GM12864 (cell line): ENCODE measurements around the gene JCAD.

Source experiments
- DNase-seq: peaks from one replicate; pipeline ENCODE4 v3.0.0-alpha.2; 2011; ENCODE audit warnings: low read depth
- H3K4me3 ChIP-seq: 2 replicates; pipeline ENCODE4 v1.5.1; 2011; ENCODE audit warnings: mild to moderate bottlenecking, low read depth, low read length, control low read depth
- TF ChIP-seq, protein P1 (sequence below): IDR thresholded peaks from 2 replicates; pipeline ENCODE4 v1.5.1; 2011; ENCODE audit warnings: low read depth, mild to moderate bottlenecking, moderate library complexity, low read length, control low read depth, inconsistent platforms; ENCODE audit errors: missing control alignments

Gene JCAD

DNA sequence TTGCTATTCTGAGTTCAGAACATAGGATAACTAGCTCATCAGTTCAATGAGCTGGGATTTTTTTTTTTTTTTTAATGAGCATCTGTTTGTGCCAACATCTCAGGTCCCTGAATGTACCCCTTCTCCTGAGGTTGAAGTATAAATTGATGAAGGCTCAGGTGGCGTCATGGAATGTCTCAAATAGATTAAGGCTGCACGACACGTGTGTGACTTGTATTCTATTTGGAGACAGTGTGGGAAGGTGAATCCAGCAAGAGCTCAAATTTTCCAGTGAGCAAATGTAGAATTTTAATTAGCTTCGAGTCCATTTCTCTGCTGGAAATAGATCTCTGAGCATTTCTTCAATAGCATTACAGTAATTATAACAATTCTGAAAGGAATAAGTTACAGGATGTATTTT lies 37.2 kb upstream of the JCAD start:
- TF ChIP-seq, protein P1, sequence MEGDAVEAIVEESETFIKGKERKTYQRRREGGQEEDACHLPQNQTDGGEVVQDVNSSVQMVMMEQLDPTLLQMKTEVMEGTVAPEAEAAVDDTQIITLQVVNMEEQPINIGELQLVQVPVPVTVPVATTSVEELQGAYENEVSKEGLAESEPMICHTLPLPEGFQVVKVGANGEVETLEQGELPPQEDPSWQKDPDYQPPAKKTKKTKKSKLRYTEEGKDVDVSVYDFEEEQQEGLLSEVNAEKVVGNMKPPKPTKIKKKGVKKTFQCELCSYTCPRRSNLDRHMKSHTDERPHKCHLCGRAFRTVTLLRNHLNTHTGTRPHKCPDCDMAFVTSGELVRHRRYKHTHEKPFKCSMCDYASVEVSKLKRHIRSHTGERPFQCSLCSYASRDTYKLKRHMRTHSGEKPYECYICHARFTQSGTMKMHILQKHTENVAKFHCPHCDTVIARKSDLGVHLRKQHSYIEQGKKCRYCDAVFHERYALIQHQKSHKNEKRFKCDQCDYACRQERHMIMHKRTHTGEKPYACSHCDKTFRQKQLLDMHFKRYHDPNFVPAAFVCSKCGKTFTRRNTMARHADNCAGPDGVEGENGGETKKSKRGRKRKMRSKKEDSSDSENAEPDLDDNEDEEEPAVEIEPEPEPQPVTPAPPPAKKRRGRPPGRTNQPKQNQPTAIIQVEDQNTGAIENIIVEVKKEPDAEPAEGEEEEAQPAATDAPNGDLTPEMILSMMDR, result no peak
- H3K4me3 ChIP-seq, result no peak overlapping the region
- DNase-seq, result no peak

DNA sequence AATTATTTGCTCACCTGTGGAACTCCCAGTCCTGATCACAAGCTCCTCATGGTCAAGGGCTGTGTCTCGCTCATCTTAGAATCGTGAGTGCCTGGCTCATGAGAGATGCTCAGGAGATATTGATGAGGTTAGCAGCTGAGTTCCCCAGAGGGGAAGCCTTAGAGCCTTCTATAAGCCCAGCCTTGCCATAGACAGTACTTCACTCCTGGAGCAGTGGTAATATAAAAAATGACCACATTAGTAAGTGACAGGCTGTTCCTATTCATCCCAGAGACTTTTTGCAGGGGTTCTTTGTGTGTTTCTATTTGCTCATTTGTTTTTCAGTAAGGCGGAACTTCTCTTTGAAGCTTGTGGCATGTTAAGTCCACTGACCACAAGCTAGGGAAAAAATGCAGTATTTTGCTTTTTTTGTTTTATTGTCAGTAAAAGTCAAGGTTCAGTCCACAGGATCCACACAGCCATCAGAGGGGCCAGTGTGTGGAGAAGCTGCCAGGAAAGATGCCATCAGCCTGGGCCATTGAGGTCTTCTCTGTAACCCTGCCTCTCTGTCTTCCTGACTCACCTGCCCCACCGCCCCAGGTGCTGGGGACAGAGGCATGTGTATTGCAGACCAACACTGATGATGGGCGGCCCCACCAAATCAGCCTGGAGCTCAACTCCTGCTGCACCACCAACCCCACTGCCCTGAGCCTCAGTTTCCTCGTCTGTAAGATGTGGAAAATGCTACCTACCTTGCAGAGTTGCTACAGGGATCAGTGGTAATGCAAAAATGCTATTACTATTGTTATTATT lies 36.4 kb upstream of the JCAD start:
- TF ChIP-seq, protein P1, result no peak
- DNase-seq, result no peak
- no peak overlapping the region for H3K4me3 ChIP-seq

DNA sequence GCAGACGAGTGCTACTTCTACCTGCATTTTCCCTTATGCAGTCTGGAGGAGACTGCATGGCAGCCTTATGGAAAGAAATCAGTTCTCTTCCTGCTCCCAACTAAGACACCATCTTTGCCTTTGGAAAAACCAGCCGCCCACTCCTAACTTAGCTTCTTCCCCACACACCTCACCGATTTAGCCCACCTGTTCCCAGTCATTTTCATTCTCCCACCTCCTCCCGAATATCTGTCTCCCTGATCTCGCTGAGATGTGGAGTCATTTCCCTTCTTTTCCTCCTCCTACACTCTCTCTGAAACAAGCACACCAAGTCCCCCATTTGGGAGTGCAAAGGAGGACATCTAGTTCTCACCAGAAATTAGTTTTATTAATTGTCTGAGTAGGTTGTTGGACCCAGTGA lies 35.2 kb upstream of the JCAD start:
- DNase-seq, result no peak
- TF ChIP-seq, protein P1, result no peak
- H3K4me3 ChIP-seq, result no peak overlapping the region

DNA sequence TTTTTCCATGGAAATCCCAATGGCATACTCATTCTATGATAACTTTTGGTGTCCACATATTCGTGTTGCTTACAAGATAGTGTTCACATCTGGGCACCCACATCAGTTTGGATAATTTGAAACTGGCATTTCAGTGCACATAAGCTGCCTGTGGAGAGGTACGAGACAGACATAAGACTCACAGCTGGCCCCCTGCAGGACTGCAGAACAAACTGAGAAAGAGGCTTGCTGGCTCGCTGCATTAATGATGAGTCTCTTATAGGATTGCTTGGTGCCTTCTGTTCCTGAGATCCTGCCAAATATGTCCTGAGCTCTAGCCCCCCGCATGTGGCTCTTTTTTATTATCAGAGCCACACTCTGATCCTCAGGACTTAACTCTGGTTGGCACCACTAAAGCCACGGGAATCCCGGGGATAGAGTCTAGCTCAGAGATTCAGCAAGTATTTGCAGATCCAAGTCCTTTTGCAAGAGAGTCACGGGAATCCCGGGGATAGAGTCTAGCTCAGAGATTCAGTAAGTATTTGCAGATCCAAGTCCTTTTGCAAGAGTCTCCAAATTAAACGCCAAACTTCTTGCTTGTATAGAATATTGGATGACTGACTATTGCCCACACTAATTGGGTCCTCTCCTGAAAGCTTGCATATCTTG lies 34.0 kb upstream of the JCAD start:
- DNase-seq, result no peak
- TF ChIP-seq, protein P1, result no peak
- H3K4me3 ChIP-seq, result no peak overlapping the region

DNA sequence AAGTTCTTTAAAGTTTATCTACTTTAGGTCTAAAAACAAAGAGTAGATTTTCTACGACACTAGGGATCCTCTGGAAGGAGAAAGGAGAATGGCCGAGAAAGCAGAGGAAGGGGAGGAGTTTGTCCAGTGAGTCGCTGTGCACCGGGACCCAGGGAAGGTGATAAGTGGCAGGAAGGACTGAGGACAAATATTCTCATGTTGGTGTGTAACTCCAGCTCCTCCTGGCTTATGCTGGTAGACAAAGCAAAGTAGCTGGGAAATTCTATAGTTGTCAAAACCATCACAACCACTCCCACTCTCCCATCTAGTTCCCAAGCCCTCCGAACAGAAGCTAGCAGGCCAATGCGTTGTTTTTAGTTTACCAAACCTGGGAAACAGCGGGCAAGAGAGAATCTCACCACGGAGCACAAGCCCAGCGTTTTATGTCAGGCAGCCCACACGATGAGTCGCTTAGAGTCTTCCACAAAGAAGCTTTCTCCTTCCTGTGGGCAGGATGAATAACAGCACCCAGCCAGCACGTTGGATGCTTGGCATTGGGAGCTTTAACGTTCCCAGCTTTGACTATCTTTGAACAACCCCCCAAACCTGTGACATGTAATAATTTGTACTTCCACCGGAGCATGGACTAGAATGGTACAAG lies 32.9 kb upstream of the JCAD start:
- H3K4me3 ChIP-seq, result no peak overlapping the region
- TF ChIP-seq, protein P1, result no peak
- DNase-seq, result no peak

DNA sequence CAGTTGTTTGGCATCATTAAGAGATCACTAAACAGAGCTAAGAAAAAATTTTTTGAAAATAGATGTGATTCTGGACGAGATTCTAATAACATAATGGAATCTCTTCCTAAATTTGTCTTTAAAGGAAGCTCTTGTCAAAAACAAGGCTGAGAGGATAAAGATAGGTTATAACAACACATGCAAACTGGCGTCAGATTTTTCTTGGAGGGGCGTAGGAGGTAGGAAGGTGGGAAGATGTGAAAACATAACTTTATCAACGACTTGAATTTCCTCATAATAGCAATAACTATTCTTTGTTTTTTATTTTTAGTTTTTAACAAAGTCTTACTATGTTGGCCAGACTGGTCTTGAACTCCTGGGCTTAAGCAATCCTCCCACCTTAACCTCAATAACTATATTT lies 31.8 kb upstream of the JCAD start:
- DNase-seq, result no peak
- TF ChIP-seq, protein P1, result no peak
- no peak overlapping the region for H3K4me3 ChIP-seq
